AG04449 (cell line): ENCODE data around the gene WWC2.

ENCODE experiments used
- CTCF ChIA-PET: fragments of 350-600 bp; formaldehyde crosslinking; extraction: SDS; loops from one replicate; lab custom pipeline; 2021; ENCODE audit warnings: antibody characterized with exemption; lab: Yijun Ruan, JAX
- POLR2A ChIA-PET: fragments of 400-600, 350-600 bp; formaldehyde crosslinking; extraction: SDS; loops from one replicate; lab custom pipeline; 2020; ENCODE audit warnings: antibody characterized with exemption, inconsistent platforms; lab: Yijun Ruan, JAX
- DNase-seq: peaks from one replicate; pipeline ENCODE4 v3.0.0-alpha.2; 2010; ENCODE audit warnings: low read depth, low spot score
- H3K4me3 ChIP-seq: 2 replicates; pipeline ENCODE4 v1.5.1; 2011; ENCODE audit warnings: low read depth, mild to moderate bottlenecking, control low read depth, low read length
- TF ChIP-seq, protein P1 (sequence below): IDR thresholded peaks from one replicate; pipeline ENCODE4 v1.5.1; 2011; ENCODE audit warnings: mild to moderate bottlenecking, moderate library complexity, low read length, control low read depth, inconsistent platforms; ENCODE audit not compliant: insufficient read depth; ENCODE audit errors: missing control alignments

Gene WWC2

DNA sequence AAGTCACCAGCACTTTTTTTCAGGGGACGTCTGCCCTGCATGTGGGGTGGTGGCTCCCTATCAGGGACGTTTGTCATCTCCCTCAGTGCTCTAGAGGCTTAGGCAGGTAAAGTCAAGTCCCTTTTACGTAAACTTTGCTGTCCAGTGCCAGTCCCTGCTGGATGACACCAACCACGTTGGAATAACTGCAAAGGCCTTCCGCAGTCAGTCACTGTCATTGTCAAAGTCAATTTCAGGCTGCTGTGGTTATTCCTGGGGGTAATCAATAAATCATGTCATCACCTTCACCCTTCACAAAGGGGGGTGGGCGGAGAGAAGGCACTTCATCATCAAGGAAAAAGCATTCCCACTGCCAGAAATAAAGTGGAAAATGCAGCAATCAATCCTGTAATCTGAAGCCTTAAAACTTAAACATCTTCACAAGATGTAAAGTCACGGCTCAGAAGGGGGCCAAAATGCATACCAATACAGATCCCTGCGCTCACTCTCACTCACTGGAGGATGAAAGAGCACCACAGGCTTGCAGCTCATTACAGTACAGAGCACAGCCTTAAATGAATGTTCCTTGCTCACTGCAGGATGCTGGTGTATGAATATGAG is 164.8 kb downstream of the WWC2 start:
- peak; percentile 29 for DNase-seq
- ChIA-PET POLR2A (no interaction called here), CTCF (interaction anchor here (1.1 to 18.3 kb wide), 20 partner anchors 7 to 371 kb away, joined by 3 to 827 read pairs (median 10); no protein-coding TSS in a partner anchor)
- no peak overlapping the region for H3K4me3 ChIP-seq
- TF ChIP-seq, protein P1, sequence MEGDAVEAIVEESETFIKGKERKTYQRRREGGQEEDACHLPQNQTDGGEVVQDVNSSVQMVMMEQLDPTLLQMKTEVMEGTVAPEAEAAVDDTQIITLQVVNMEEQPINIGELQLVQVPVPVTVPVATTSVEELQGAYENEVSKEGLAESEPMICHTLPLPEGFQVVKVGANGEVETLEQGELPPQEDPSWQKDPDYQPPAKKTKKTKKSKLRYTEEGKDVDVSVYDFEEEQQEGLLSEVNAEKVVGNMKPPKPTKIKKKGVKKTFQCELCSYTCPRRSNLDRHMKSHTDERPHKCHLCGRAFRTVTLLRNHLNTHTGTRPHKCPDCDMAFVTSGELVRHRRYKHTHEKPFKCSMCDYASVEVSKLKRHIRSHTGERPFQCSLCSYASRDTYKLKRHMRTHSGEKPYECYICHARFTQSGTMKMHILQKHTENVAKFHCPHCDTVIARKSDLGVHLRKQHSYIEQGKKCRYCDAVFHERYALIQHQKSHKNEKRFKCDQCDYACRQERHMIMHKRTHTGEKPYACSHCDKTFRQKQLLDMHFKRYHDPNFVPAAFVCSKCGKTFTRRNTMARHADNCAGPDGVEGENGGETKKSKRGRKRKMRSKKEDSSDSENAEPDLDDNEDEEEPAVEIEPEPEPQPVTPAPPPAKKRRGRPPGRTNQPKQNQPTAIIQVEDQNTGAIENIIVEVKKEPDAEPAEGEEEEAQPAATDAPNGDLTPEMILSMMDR = no peak

DNA sequence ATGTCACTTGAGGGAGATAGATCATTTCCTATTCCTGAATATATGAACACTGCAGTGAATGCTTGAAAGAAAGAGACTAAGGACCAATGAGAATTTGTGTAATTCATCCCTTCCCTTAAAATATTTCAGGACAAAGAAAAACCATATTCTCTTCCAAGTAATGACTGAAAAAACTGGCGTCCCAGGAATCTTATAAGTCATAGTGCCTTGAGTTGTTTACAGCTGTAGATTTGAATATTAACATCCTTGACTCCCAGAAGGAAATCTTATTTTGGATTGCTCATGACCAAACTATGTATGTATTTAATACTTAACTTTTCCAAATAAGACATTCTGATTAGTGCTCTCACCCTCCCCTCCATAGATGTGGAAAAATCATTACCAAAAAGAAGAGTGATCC is 165.6 kb downstream of the WWC2 start:
- H3K4me3 ChIP-seq = no peak overlapping the region
- peak; percentile 55 for DNase-seq
- ChIA-PET CTCF (interaction anchor here (1.2 to 18.3 kb wide), 12 partner anchors 8 to 336 kb away, joined by 3 to 827 read pairs (median 16); no protein-coding TSS in a partner anchor), POLR2A (no interaction called here)
- TF ChIP-seq, protein P1 = no peak

DNA sequence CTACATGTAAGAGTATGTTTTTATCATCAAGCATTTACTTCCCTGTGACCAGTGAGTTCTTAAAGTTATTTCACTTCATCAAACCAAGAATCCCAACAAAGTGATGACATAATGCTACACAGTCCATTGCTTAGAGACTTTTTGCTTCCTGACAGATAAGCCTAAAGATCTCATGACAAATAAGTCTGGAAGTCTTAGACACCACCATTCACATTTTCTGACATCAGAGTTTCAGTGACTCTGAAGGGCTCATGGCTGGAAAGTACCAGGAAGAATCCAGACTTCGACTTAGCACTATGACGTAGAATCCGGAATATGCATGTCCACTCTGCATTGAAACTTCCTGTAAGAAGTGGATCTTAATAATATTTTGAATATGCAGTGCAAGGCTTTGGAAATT is 167.3 kb downstream of the WWC2 start:
- TF ChIP-seq, protein P1 = no peak
- DNase-seq = no peak
- ChIA-PET POLR2A (no interaction called here), CTCF (interaction anchor here (0.8 to 11.4 kb wide), 3 partner anchors 194 to 328 kb away, joined by 3 to 313 read pairs (median 4); no protein-coding TSS in a partner anchor)
- no peak overlapping the region for H3K4me3 ChIP-seq

DNA sequence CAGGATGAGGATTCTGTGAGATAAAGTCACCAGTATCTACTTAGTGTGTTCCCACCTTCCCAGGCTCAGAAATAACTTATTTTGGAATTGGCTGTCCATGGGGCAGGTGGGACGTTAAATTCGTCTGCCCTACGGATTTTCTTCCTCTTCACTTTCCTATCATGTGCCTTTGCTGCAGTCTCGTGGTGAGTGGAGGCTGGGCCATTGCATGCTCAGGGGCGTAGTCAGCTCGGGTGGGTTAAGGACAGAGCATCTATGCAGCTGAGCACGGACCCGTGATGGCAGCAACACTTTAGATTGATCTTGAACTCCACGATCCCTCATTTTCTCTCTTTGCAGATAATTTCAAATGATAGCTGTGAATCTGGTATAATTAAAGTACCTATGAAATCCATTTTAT is 169.5 kb downstream of the WWC2 start:
- CTCF ChIA-PET = interaction anchor here (1.0 to 1.1 kb wide), 2 partner anchors 130 to 330 kb away, joined by 3 read pairs; no protein-coding TSS in a partner anchor
- H3K4me3 ChIP-seq = no peak overlapping the region
- TF ChIP-seq, protein P1 = no peak
- POLR2A ChIA-PET = no interaction called here
- no peak for DNase-seq

DNA sequence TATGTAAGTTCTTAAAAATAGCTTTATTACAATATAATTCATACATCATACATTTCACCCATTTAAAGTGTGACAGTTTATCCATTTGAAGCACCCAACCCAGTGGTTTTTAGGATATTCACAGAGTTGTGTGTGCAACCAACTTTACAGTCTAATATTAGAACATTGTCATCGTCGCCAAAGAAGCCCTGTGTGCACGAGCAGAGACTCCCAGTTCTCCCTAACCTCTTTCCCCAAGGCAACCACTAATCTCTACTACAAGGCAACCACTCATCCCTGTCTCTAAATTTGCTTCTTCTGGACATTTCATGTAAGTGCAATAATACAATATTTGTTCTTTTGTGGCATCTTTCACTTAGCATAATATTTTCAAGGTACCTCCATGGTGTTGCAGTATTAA is 173.3 kb downstream of the WWC2 start:
- no peak for DNase-seq
- ChIA-PET POLR2A (no interaction called here), CTCF (interaction anchor here (0.6 to 6.0 kb wide), 5 partner anchors 9 to 797 kb away, joined by 3 to 41 read pairs (median 4); no protein-coding TSS in a partner anchor)
- TF ChIP-seq, protein P1 = no peak
- H3K4me3 ChIP-seq = no peak overlapping the region

DNA sequence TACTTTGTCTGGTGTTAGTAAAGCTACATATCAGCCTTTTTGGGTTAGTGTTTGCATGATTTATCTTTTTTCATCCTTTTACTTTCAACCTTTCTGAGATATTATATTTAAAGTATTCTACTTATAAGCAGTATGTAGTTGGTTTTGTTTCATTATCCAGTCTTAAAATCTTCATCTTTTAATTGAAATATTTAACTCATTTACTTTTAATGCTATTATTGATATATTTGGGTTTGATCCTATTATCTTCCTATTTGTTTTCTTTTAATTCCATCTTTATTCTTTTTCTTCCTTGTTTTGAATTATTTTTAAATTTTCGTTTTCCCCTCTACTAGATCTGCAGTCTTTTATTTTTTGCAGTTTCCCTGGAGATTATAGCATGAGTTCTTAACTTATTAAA is 177.0 kb downstream of the WWC2 start:
- CTCF ChIA-PET = interaction anchor here (6.0 kb wide), 1 partner anchor 14 kb away, joined by 41 read pairs; no protein-coding TSS in a partner anchor
- TF ChIP-seq, protein P1 = no peak
- POLR2A ChIA-PET = no interaction called here
- no peak for DNase-seq
- H3K4me3 ChIP-seq = no peak overlapping the region
